ENCODE data around the gene RETNLB. TPM values are rescaled to one million over a fixed set of nuclear protein-coding genes. Genes with fewer than 3 reads are reported as not detected.

RETNLB gene
- total RNA-seq, 1 donor from 2014 or later = not detected

- FAIRE-seq (no peak), DNase-seq (ENCODE audit: low read depth) (no peak)
- Histone ChIP-seq H3K27ac (ENCODE audit: low read depth, low read length) (no peak overlapping the region), H3K4me2 (ENCODE audit: low read length) (no peak overlapping the region), H3K79me2 (ENCODE audit: insufficient read depth, low read length) (no peaks in the 10 kb centered on the region), H4K20me1 (ENCODE audit: insufficient read depth, low read length) (no peaks in the 10 kb centered on the region), H3K9ac (ENCODE audit: low read length) (no peak overlapping the region), H3K4me1 (ENCODE audit: insufficient read depth, low read length) (no peaks in the 10 kb centered on the region), H3K36me3 (ENCODE audit: insufficient read depth, low read length) (no peaks in the 10 kb centered on the region), H3K27me3 (ENCODE audit: insufficient read depth, low read length) (no peaks in the 10 kb centered on the region), H3K4me3 (ENCODE audit: insufficient read depth, low read depth, low read length) (no peak overlapping the region), H3K9me3 (ENCODE audit: insufficient read depth, low read depth, low read length) (no peaks in the 10 kb centered on the region), H2AFZ (ENCODE audit: low read depth, low read length) (no peak overlapping the region)
- Mint-ChIP-seq H3K36me3 (ENCODE audit: low read depth, unreplicated experiment) (no peaks in the 10 kb centered on the region), H3K27ac (ENCODE audit: unreplicated experiment) (no peak overlapping the region), H3K4me1 (ENCODE audit: low read depth, unreplicated experiment) (no peaks in the 10 kb centered on the region), H3K27me3 (ENCODE audit: low read depth, unreplicated experiment) (no peaks in the 10 kb centered on the region), H3K4me3 (ENCODE audit: unreplicated experiment) (no peak overlapping the region), H3K9me3 (ENCODE audit: unreplicated experiment) (no peaks in the 10 kb centered on the region)
- no peak for TF ChIP-seq CTCF (IDR thresholded peaks at IDR 0.05; ENCODE audit: insufficient read depth, low read depth, low read length)
- TF ChIP-seq EZH2 (IDR thresholded peaks at IDR 0.05; ENCODE audit: insufficient read depth, low read length) = no peak
Observed at GRCh38 chr3:108718454-108718853, 38.8 kb downstream of the RETNLB start.

GRCh38 chr3:108713816-108714215 lies 43.4 kb downstream of the RETNLB start:
- TF ChIP-seq EZH2 (IDR thresholded peaks at IDR 0.05; ENCODE audit: insufficient read depth, low read length) (no peak), CTCF (IDR thresholded peaks at IDR 0.05; ENCODE audit: insufficient read depth, low read depth, low read length) (no peak)
- Histone ChIP-seq H3K79me2 (ENCODE audit: insufficient read depth, low read length) (no peaks in the 10 kb centered on the region), H3K4me3 (ENCODE audit: insufficient read depth, low read depth, low read length) (no peak overlapping the region), H2AFZ (ENCODE audit: low read depth, low read length) (no peak overlapping the region), H3K27ac (ENCODE audit: low read depth, low read length) (no peak overlapping the region), H3K9me3 (ENCODE audit: insufficient read depth, low read depth, low read length) (no peaks in the 10 kb centered on the region), H3K4me2 (ENCODE audit: low read length) (no peak overlapping the region), H3K4me1 (ENCODE audit: insufficient read depth, low read length) (no peaks in the 10 kb centered on the region), H4K20me1 (ENCODE audit: insufficient read depth, low read length) (no peaks in the 10 kb centered on the region), H3K9ac (ENCODE audit: low read length) (no peak overlapping the region), H3K36me3 (ENCODE audit: insufficient read depth, low read length) (no peaks in the 10 kb centered on the region), H3K27me3 (ENCODE audit: insufficient read depth, low read length) (no peaks in the 10 kb centered on the region)
- Mint-ChIP-seq H3K4me1 (ENCODE audit: low read depth, unreplicated experiment) (no peaks in the 10 kb centered on the region), H3K9me3 (ENCODE audit: unreplicated experiment) (peaks cover 2% of the 10 kb centered on the region), H3K4me3 (ENCODE audit: unreplicated experiment) (no peak overlapping the region), H3K27me3 (ENCODE audit: low read depth, unreplicated experiment) (no peaks in the 10 kb centered on the region), H3K27ac (ENCODE audit: unreplicated experiment) (no peak overlapping the region), H3K36me3 (ENCODE audit: low read depth, unreplicated experiment) (no peaks in the 10 kb centered on the region)
- FAIRE-seq = no peak
- DNase-seq (ENCODE audit: low read depth) = no peak

- no peaks in the 10 kb centered on the region for H3K27me3 ChIP-seq (ENCODE audit: insufficient read depth, low read length)
- H3K4me1 ChIP-seq (ENCODE audit: insufficient read depth, low read length) = no peaks in the 10 kb centered on the region
- H2AFZ ChIP-seq (ENCODE audit: low read depth, low read length) = no peak overlapping the region
- no peaks in the 10 kb centered on the region for H4K20me1 ChIP-seq (ENCODE audit: insufficient read depth, low read length)
- no peaks in the 10 kb centered on the region for H3K9me3 ChIP-seq (ENCODE audit: insufficient read depth, low read depth, low read length)
- Mint-ChIP-seq H3K4me3 (ENCODE audit: unreplicated experiment) (no peak overlapping the region), H3K9me3 (ENCODE audit: unreplicated experiment) (peaks cover 4% of the 10 kb centered on the region), H3K36me3 (ENCODE audit: low read depth, unreplicated experiment) (no peaks in the 10 kb centered on the region), H3K27ac (ENCODE audit: unreplicated experiment) (no peak overlapping the region), H3K4me1 (ENCODE audit: low read depth, unreplicated experiment) (no peaks in the 10 kb centered on the region), H3K27me3 (ENCODE audit: low read depth, unreplicated experiment) (no peaks in the 10 kb centered on the region)
- no peaks in the 10 kb centered on the region for H3K36me3 ChIP-seq (ENCODE audit: insufficient read depth, low read length)
- no peak overlapping the region for H3K9ac ChIP-seq (ENCODE audit: low read length)
- H3K4me3 ChIP-seq (ENCODE audit: insufficient read depth, low read depth, low read length) = no peak overlapping the region
- no peak overlapping the region for H3K4me2 ChIP-seq (ENCODE audit: low read length)
- TF ChIP-seq EZH2 (IDR thresholded peaks at IDR 0.05; ENCODE audit: insufficient read depth, low read length) (no peak), CTCF (IDR thresholded peaks at IDR 0.05; ENCODE audit: insufficient read depth, low read depth, low read length) (no peak)
- no peaks in the 10 kb centered on the region for H3K79me2 ChIP-seq (ENCODE audit: insufficient read depth, low read length)
- H3K27ac ChIP-seq (ENCODE audit: low read depth, low read length) = no peak overlapping the region
- DNase-seq (ENCODE audit: low read depth) (no peak), FAIRE-seq (no peak)
Observed at GRCh38 chr3:108713009-108713516, 44.1 kb downstream of the RETNLB start.

Measured in astrocyte (in vitro differentiated cells and primary cell).